ENCODE data around the gene ARHGEF3.

- no peak for TF ChIP-seq EZH2 (IDR thresholded peaks at IDR 0.05; ENCODE audit: borderline replicate concordance, low read length)
- peak; percentile 78 for TF ChIP-seq CTCF (IDR thresholded peaks at IDR 0.05; ENCODE audit: low read length)
These were observed 99.0 kb downstream of the ARHGEF3 start for GRCh38 chr3:56702490-56703315.
